ENCODE measurements around the gene PTPRG.

DNA sequence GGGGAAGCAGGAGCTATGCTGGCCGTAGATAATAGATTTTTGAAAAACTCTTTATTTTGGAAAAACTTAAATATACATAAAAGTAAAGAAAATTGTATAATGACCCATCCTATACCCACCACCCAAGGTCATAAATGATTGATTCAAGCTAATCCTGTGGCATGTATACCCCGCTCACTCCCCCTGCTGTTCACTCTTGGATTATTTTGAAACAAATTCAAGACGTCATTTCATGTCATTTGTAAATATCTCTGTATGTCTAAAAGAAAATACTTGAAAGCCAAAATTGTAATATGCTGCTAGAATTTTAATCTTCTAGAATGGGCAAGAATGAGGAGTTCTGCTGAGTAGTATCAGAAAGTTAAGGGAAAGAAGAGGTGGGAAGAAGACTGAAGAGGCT is 570.2 kb downstream of the PTPRG start:
- TF ChIP-seq CTCF (IDR thresholded peaks at IDR 0.05; ENCODE audit: insufficient read depth, low read depth, low read length) (peak; percentile 52), EZH2 (IDR thresholded peaks at IDR 0.05; ENCODE audit: insufficient read depth, low read length) (no peak)
